HS-27A (cell line): Measurements from ENCODE around the gene DCUN1D4.
"Not testable (repeated sequence)": the region's sequence is repeated elsewhere in the genome, so short reads cannot be mapped to it uniquely, and the experiment has no call there.

Source experiments
- DNase-seq: peaks from one replicate; pipeline ENCODE4 v3.0.0-alpha.2; 2012; ENCODE audit warnings: low read depth, missing footprints

Gene DCUN1D4

GRCh38 chr4:51855270-51855669 is 12.3 kb downstream of the DCUN1D4 start:
- DNase-seq: no peak

- DNase-seq: no peak
Observed at GRCh38 chr4:51855751-51856150, 12.8 kb downstream of the DCUN1D4 start.

- no peak for DNase-seq
Observed at GRCh38 chr4:51858605-51859202, 15.8 kb downstream of the DCUN1D4 start.

- no peak for DNase-seq
Observed at GRCh38 chr4:51859476-51860031, 16.6 kb downstream of the DCUN1D4 start.

- no peak for DNase-seq
Observed at GRCh38 chr4:51862199-51862598, 19.2 kb downstream of the DCUN1D4 start.

GRCh38 chr4:51862781-51863180 is 19.8 kb downstream of the DCUN1D4 start:
- DNase-seq: no peak

- no peak for DNase-seq
Observed at GRCh38 chr4:51865717-51866116, 22.8 kb downstream of the DCUN1D4 start.

GRCh38 chr4:51866835-51867234 is 23.9 kb downstream of the DCUN1D4 start:
- no peak for DNase-seq

- no peak for DNase-seq
Observed at GRCh38 chr4:51867689-51868448, 24.9 kb downstream of the DCUN1D4 start.

GRCh38 chr4:51868449-51868847 is 25.5 kb downstream of the DCUN1D4 start:
- DNase-seq: no peak

GRCh38 chr4:51870441-51871188 is 27.7 kb downstream of the DCUN1D4 start:
- no peak for DNase-seq

GRCh38 chr4:51872283-51872997 is 29.5 kb downstream of the DCUN1D4 start:
- no peak for DNase-seq

GRCh38 chr4:51874551-51874950 is 31.6 kb downstream of the DCUN1D4 start:
- DNase-seq: no peak

GRCh38 chr4:51878431-51878830 is 35.5 kb downstream of the DCUN1D4 start:
- no peak for DNase-seq

GRCh38 chr4:51880016-51880915 is 37.3 kb downstream of the DCUN1D4 start:
- no peak for DNase-seq

- no peak for DNase-seq
Observed at GRCh38 chr4:51884055-51884454, 41.1 kb downstream of the DCUN1D4 start.

- no peak for DNase-seq
Observed at GRCh38 chr4:51884606-51885005, 41.7 kb downstream of the DCUN1D4 start.

- no peak for DNase-seq
Observed at GRCh38 chr4:51885363-51885762, 42.4 kb downstream of the DCUN1D4 start.

- no peak for DNase-seq
Observed at GRCh38 chr4:51890760-51891159, 47.8 kb downstream of the DCUN1D4 start.

GRCh38 chr4:51893402-51893801 is 50.4 kb downstream of the DCUN1D4 start:
- not testable (repeated sequence) for DNase-seq

GRCh38 chr4:51894059-51894645 is 51.2 kb downstream of the DCUN1D4 start:
- DNase-seq: no peak
